ENCODE measurements around the gene DRAM1. TPM values are rescaled to one million over a fixed set of nuclear protein-coding genes. Genes with fewer than 3 reads are reported as not detected.
A peak's percentile ranks its signal among the peaks of the same experiment; 100 is the strongest.

The DRAM1 gene
- total and polyA plus RNA-seq, 10 of the 15 experiments (the other 5 are each of a cell fraction or from before 2014, with no cell fraction given) = 22.4 to 91.5 (median 41.4) TPM

- Histone ChIP-seq H3K27me3 (replicated peaks in 1 of 2; ENCODE audit: control insufficient read depth in 2 of 2, insufficient read depth in 2 of 2, low read length in 1 of 2) (no peaks in the 10 kb centered on the region), H3K4me3 (no peak overlapping the region), H3K79me2 (ENCODE audit: control insufficient read depth, insufficient read depth, low read length) (peaks cover 25% of the 10 kb centered on the region), H3K4me2 (ENCODE audit: control insufficient read depth, insufficient read depth) (no peak overlapping the region), H3K9me3 (replicated peaks; ENCODE audit: control insufficient read depth, insufficient read depth, low read length) (peaks cover 6% of the 10 kb centered on the region; the same call in 1 of the 3 replicates), H3K4me1 (ENCODE audit: control insufficient read depth, insufficient read depth, low read length) (no peaks in the 10 kb centered on the region), H3K36me3 (ENCODE audit: control insufficient read depth in 2 of 2, insufficient read depth in 2 of 2, low read length in 1 of 2) (peaks cover 1 to 10% of the 10 kb centered on the region in 2 experiments; a peak in 3 of 4 replicates), H4K20me1 (ENCODE audit: control insufficient read depth, insufficient read depth) (no peaks in the 10 kb centered on the region), H3K9ac (ENCODE audit: control insufficient read depth, insufficient read depth, low read length) (no peak overlapping the region), H2AFZ (ENCODE audit: control insufficient read depth, low read depth, low read length) (no peak overlapping the region), H3K27ac (ENCODE audit: control insufficient read depth, insufficient read depth) (no peak overlapping the region)
- no TSS peak for BruUV-seq (replicated peaks)
- ChIA-PET RAD21 (ENCODE audit: unreplicated experiment) (interaction anchor here (1.2 kb wide), 1 partner anchor 51 kb away, joined by 4 read pairs; no protein-coding TSS in a partner anchor), CTCF (interaction anchor here (0.7 to 1.1 kb wide), 3 partner anchors 9 to 210 kb away, joined by 3 to 4 read pairs (median 3); no protein-coding TSS in a partner anchor), SMC1A (ENCODE audit: uncharacterized antibody, unreplicated experiment) (interaction anchor here (0.6 to 1.3 kb wide), 2 partner anchors 26 to 47 kb away, joined by 3 to 4 read pairs; no protein-coding TSS in a partner anchor), POLR2A (no interaction called here)
- ATAC-seq (no peak), DNase-seq (ENCODE audit: low read depth, low spot score) (no peak), FAIRE-seq (no peak)
- TF ChIP-seq YBX1 (IDR thresholded peaks at IDR 0.05) (no peak), CHD4 (IDR thresholded peaks at IDR 0.05) (no peak), NRF1 (conservative IDR thresholded peaks at IDR 0.05; ENCODE audit: low read depth, low read length) (no peak), FOS (IDR thresholded peaks at IDR 0.05; ENCODE audit: borderline replicate concordance, extremely low read depth, insufficient read length) (no peak), WRNIP1 (IDR thresholded peaks at IDR 0.05; ENCODE audit: borderline replicate concordance, low read depth, low read length) (no peak)
- 65% methylated on average over 2 of the region's 2 CpGs for WGBS (ENCODE audit: insufficient coverage, insufficient replicate concordance, low lambda C conversion rate, missing lambda C conversion rate)
- in situ Hi-C loops (cut with MboI) = no loop called here
- intact Hi-C loops (cut with micrococcal nuclease; ENCODE audit: unreplicated experiment) = no loop called here
Measured at GRCh38 chr12:101959607-101960006, 82.2 kb downstream of the DRAM1 start.

GRCh38 chr12:101962486-101962885 is 85.1 kb downstream of the DRAM1 start:
- BruUV-seq (replicated peaks) = no TSS peak
- Histone ChIP-seq H3K4me3 (no peak overlapping the region), H3K27ac (ENCODE audit: control insufficient read depth, insufficient read depth) (no peak overlapping the region), H3K4me1 (ENCODE audit: control insufficient read depth, insufficient read depth, low read length) (peaks cover 5% of the 10 kb centered on the region; the same call in 1 of the 2 replicates), H3K4me2 (ENCODE audit: control insufficient read depth, insufficient read depth) (no peak overlapping the region), H3K36me3 (ENCODE audit: control insufficient read depth in 2 of 2, insufficient read depth in 2 of 2, low read length in 1 of 2) (peaks cover 0 to 6% of the 10 kb centered on the region in 2 experiments; a peak in 3 of 4 replicates), H3K9ac (ENCODE audit: control insufficient read depth, insufficient read depth, low read length) (no peak overlapping the region), H2AFZ (ENCODE audit: control insufficient read depth, low read depth, low read length) (no peak overlapping the region), H3K79me2 (ENCODE audit: control insufficient read depth, insufficient read depth, low read length) (peaks cover 11% of the 10 kb centered on the region), H4K20me1 (ENCODE audit: control insufficient read depth, insufficient read depth) (no peaks in the 10 kb centered on the region), H3K27me3 (replicated peaks in 1 of 2; ENCODE audit: control insufficient read depth in 2 of 2, insufficient read depth in 2 of 2, low read length in 1 of 2) (no peaks in the 10 kb centered on the region), H3K9me3 (replicated peaks; ENCODE audit: control insufficient read depth, insufficient read depth, low read length) (peaks cover 6% of the 10 kb centered on the region; the same call in 1 of the 3 replicates)
- intact Hi-C loops (cut with micrococcal nuclease; ENCODE audit: unreplicated experiment) (no loop called here), in situ Hi-C loops (cut with MboI) (no loop called here)
- FAIRE-seq (no peak), ATAC-seq (peak; percentile 44), DNase-seq (ENCODE audit: low read depth, low spot score) (no peak)
- SMC1A ChIA-PET (ENCODE audit: uncharacterized antibody, unreplicated experiment) = interaction anchor here (0.7 to 0.8 kb wide), 2 partner anchors 12 to 71 kb away, joined by 3 to 4 read pairs; no protein-coding TSS in a partner anchor
- RAD21 ChIA-PET (ENCODE audit: unreplicated experiment) = interaction anchor here (0.6 kb wide), 1 partner anchor 124 kb away, joined by 3 read pairs; no protein-coding TSS in a partner anchor
- CTCF ChIA-PET = interaction anchor here (1.2 to 1.4 kb wide), 2 partner anchors 12 to 74 kb away, joined by 3 to 4 read pairs; no protein-coding TSS in a partner anchor
- 25% methylated on average over 1 of the region's 1 CpG for WGBS (ENCODE audit: insufficient coverage, insufficient replicate concordance, low lambda C conversion rate, missing lambda C conversion rate)
- POLR2A ChIA-PET = no interaction called here
- TF ChIP-seq USF2 (IDR thresholded peaks at IDR 0.05; ENCODE audit: borderline replicate concordance, low read depth, low read length) (no peak), USF1 (IDR thresholded peaks at IDR 0.05; ENCODE audit: borderline replicate concordance, extremely low read length, insufficient read depth, low read depth, low read length) (no peak), PRDM15 (CRISPR knock-in tag; IDR thresholded peaks at IDR 0.05) (no peak), BCL11A (IDR thresholded peaks at IDR 0.05; ENCODE audit: low read depth, low read length) (no peak)
